ENCODE results near the gene USP53.
"Not testable (repeated sequence)": the region's sequence is repeated elsewhere in the genome, so short reads cannot be mapped to it uniquely, and the experiment has no call there.

The USP53 gene

DNA sequence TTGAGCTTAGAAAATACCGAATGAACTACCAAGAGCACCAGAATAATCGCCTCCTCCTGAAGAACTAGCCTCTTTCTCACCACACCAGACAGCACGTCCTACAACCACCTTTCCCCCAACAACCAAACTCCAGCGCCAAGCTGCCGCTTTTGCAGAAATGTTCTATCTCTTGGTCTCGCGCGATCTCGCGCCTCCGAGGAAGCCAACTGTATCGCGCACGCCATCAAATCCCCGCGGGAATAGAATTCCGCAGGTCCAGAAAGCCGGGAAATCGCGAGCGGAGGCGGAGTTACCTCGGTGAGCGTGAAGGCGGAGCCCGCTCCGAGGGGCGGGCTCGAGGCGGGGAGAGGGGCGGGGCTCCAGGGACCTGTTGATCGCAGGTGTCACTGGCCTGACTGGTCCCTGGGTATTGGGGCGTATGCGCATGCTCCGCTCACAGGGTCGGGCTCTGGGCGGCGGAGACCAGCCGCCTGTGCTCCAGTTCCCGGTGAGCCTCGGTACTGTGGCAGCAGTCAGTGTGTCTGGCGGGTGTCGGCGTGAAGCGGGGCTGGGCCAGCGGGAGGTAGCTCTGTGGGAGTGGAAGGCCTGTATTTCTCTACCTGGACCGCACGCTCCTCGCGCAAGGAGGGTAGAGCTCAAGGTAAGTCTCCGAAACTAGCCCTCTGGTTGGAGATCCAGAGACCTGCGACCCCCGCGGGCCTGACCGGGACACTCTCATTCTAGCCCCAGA lies at the start of gene USP53:
TSS of gene USP53 (plus strand) at position 480 of the 730 bp plus-strand sequence. CDS start 27,047 bp downstream, outside the sequence.
- DNase-seq = peak; percentile 99

DNA sequence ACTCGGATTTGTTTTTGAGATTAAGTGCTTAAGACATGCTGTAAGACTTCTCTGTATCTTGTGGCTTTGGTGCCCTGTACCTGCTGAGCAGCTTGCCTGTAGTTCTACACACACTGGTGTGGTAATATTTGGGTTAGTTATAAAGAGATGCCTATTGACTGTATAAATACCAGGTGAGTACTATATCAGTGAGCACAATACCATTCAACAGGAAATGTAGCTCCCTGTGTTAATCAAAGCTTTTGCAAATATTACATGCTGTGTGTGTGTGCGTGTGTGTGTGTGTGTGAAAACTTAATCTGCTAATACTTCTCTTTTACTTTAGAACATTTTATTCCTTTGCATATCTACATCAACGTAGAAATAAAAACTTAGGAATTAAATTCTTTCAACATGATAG lies 46.7 kb upstream of the USP53 start:
- DNase-seq = no peak

DNA sequence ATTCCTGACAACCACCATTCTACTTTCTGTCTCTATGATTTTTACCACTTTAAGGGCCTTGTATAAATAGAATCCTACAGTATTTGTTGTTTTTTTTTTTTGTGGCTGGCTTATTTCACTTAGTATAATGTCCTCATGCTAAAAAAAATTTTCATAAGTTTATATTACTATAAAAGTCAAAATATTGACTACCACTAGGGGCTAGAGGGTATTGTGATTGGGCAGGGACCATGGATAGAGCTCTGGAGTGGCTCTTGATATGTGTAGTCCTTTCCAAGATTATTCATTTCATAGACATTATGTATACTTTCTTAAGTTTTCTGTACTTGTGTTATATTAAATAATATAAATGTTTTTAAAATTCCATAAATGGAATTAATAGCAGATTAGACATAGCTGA lies 42.3 kb upstream of the USP53 start:
- DNase-seq = no peak

DNA sequence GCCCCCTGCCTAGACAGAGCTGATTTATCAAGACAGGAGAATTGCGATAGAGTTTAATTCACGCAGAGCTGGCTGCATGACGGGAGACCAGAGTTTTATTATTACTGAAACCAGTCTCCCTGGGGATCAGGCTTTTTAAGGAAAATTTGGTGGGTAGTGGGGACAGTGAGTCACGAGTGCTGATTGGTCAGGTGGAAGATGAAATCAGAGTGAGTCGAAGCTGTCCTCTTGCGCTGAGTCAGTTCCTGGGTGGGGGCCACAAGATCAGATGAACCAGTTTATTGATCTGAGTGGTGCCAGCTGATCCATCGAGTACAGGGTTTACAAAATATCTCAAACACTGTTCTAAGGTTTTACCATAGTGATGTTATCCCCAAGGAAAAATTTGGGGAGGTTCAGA lies 40.3 kb upstream of the USP53 start:
- DNase-seq = no peak

DNA sequence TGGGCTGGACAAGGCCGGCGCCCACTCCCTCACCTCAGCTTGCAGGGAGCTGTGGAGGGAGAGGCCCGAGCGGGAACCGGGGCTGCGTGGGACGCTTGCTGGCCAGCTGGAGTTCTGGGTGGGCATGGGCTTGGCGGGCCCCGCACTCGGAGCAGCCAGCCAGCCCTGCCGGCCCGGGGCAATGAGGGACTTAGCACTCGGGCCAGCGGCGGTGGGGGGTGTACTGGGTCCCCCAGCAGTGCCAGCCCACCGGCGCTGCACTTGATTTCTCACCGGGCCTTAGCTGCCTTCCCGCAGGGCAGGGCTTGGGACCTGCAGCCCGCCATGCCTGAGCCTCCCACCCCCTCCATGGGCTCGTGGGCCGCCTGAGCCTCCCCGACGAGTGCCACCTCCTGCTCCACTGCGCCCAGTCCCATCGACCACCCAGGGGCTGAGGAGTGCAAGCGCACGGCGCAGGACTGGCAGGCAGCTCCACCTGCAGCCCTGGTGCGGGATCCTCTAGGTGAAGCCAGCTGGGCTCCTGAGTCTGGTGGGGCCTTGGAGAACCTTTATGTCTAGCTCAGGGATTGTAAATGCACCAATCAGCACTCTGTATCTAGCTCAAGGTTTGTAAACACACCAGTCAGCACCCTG lies 38.7 kb upstream of the USP53 start:
- not testable (repeated sequence) for DNase-seq

DNA sequence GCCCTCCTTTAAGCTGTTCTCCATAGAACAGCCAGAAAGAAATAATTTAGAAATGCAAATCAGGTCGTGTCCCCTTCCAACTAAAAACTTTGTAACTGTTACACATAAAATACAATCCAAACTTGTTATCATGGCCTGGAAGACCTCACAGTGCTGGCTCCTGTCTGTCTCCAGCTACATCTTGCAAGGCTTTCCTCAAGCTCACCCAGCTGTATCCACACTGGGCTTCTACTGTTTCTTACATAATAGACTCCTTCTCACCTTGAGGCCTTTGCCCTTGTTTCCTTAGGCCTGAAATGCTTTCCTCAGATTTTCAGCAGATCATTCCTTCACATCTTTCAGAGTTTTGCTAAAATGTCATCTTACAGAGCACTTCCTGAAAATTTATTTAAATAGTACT lies 33.5 kb upstream of the USP53 start:
- no peak for DNase-seq

DNA sequence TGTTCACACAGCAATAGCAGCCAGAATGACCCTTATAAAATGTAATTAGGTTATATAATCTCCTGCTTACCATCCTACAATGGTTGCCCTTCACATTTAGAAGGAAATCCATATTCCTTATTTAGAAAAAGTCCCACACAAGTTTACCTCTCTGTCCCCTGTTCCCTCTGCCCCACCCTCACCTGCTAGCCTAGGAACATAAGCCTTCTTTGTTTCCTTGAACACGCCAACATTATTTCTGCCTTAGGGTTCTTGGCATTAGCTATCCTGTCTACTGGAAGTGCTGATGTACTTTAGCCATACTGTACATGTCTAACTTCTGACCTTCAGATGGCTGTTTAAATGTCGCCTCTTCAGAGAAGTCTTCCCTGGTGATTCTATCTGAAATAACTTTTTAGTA lies 28.4 kb upstream of the USP53 start:
- no peak for DNase-seq

DNA sequence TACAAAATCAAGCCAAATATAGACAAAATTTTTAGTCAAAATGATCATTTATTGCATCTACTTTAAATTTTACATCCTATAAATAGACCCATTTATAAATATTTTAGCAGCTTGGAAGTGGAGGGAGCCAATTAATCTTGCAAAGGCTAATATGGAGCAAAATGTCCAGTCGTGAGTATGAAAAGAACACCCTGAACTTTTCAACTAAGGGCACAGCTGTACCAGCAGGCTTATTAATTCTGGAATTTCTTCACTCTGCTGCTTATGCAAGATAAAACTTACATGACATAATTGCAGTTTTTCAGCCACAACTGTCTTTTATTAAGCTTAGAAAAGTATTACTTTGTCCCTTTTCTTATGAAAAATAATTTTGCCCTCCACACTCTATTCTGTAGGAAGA lies 22.9 kb upstream of the USP53 start:
- no peak for DNase-seq

DNA sequence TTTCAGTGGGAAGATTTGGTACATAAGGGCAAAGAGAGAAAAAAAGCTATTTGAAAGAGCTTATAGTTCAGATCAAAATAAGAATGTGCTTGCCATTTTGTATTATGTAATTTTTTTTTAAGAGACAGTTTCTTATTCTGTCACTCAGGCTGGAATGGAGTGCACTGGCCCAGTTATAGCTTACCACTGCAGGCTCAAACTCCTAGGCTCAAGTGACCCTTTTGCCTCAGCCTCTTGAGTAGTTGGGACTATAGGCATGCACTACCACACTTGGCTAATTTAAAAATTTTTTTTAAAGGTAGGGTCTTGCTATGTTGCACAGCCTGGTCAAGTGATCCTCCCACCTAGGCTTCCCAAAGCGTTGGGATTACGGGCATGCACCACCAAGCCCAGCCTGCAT lies 22.2 kb upstream of the USP53 start:
- no peak for DNase-seq

DNA sequence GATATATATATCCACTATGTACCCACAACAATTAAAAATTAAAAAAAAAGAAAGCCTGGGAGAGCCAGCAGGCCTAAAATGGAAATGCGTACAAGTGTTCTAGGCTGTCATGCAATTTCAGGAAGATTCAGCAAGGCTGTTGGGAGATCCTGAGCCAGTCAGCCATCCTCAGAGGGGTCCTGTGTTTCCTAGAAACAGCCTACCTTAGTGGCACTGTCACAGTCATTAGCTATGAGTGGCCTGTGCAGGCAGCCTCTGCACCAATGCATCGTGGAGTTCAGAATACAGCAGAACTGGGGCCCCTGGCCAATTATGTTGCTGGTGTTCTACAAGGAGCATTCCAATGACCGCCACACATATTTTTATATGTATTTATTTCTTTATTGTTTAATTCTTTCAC lies 21.0 kb upstream of the USP53 start:
- no peak for DNase-seq

DNA sequence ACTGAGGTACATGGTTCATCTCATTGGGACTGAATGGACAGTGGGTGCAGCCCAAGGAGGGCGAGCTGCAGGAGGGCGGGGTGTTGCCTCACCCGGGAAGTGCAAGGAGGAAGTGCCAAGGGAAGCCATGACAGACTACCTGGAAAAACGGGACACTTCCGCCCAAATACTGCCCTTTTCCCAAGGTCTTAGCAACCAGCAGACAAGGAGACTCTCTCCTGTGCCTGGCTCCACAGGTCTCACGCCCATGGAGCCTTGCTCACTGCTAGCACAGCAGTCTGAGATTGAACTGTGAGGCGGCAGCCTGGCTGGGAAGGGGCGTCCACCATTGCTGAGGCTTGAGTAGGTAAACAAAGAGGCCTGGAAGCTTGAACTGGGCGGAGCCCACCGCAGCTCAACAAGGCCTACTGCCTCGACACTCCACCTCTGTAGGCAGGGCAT lies 14.7 kb upstream of the USP53 start:
- DNase-seq = no peak

DNA sequence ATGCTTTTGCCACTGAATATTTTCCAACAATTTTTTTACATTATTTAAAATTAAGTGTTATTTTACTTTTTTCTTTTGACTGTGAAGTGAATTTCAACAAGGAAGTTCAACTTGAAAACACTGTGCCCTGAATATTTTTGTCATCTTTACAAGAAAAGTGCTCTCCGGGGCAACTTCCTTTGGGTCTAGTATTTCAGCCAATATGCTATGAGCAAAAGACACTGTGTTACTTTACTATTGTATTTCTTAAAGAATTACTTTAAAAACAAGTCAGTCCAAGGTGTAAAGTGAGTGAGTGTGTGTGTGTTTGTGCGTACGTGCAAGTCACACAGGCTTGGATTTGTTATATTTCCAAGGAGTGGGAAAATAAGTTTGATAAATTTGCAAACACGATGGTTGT lies 7.6 kb upstream of the USP53 start:
- no peak for DNase-seq

DNA sequence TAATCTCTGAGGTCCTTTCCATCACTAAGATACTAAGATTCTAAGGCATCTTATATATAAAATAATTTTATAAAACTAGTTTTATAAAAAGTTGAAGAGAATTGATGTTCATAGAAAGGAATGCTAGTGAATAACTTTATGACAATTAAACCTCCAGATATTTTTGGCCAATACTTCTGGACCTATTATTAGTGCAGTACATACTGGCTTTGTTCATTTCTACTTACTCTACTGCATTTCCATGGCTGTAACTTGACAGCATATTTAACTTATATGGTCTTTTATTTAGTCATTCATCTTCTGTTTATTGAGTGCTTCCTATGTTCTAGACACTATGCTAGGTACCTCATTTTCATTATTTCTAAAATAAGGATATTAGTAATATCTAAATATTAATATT lies 6.8 kb upstream of the USP53 start:
- DNase-seq = no peak

DNA sequence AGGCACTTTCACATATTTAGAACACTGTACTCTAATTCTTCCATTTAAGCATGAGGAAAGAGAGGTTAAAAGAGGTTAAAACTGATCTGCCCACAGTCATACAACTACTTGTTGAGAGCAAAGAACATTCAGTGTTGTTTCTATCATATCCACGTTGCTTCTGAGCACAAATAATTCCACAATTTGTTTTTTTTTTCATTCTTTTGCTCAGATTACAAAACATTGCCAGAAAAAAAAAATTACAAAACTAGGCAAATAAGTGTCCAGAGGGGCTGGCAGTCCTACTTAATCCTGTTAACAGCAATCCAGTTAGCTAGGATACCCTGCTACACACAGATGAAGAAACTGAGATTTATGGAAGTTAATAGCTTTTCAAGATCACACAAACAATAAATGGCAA lies 6.3 kb upstream of the USP53 start:
- no peak for DNase-seq

DNA sequence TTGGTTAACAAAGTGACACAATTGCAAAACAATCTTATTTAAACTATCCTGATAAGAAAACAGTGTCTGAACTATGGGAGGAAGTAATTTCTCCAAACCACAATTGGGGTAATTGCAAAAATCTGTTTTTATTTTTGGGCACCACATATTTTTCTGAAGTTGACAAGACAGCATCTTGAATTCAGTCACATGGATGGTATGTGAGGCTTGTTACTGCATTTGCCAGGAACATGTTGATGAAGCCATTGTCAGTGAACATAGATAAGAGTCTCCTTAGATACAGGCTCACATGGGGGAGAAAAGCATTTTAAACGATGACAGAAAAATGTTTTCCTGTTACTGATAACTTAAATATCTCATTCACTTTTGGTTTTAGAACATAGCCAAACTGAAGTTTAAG lies 5.5 kb upstream of the USP53 start:
- DNase-seq = no peak

DNA sequence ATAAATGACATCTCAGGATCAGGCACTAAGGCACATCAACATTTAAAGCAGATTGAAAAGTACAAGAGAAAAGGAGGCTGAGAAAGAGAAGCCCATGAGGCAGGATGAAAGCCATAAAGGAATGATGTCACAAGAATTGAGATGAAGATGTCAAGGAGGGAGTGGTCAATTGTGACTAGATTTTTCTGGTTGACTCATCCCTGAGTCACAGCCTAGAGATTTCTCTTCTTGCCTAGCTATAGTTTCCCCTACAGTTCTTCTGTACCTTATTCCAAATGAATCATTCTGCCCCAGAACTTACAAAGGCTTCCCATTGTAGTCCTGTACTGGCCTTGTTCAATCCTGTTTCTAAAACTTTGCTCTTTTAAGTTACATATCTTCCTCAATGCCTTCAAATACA lies 3.4 kb upstream of the USP53 start:
- DNase-seq = peak; percentile 92

DNA sequence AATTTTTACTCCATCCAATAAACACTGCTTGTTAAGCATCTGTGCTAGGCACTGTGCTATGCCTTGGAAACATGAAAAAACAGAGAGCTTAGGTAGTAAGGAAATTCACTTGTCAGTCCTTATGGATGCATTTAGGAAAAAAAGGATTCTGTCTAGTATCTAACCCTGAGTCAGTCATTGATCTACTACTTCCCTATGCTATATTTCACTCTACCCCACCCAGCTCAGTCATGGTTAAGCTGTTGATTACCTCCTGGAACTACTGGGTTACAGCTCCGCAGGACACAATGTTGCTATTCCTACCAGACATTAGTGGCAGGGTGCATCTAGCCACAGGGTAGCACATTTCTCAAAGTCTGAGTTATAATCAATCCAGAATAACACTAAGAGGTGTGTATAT lies 2.9 kb upstream of the USP53 start:
- DNase-seq = no peak

DNA sequence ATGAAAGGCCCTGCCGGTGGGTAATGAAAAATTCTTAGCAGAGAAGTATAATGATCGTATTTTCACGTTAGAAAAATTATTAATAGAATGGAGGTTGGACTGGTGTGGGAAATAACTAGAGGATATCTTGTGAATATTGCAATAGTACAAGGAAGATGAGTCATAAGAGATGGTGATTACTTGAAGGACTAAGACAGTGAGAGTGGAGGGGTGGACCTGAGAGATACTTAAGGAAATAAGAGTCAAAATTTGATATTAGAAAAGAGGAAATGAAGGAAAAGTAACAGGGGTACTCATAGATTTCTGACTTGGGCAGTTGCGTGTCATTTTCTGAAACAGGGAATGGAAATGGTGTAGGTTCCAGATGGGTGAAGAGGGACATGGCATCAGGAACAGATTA lies 1.7 kb upstream of the USP53 start:
- DNase-seq = no peak

DNA sequence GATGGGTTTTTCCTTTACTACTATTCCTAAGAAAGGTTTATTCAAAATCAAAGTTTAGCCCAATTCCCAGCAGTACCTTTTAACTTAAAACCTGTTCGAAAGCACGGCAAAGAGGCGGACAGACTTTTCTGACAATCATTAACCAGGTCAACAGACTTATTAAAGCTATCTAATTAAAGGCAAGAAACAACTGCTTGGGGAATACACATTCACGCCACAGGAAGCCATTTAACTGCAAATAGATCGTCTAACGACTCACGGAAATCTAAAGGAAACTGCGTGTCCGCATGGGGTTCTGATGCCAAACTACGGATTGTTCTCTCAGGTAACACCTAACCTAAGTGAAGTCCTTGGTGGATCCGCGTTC lies 663 bp upstream of the USP53 start:
- DNase-seq = peak; percentile 89

DNA sequence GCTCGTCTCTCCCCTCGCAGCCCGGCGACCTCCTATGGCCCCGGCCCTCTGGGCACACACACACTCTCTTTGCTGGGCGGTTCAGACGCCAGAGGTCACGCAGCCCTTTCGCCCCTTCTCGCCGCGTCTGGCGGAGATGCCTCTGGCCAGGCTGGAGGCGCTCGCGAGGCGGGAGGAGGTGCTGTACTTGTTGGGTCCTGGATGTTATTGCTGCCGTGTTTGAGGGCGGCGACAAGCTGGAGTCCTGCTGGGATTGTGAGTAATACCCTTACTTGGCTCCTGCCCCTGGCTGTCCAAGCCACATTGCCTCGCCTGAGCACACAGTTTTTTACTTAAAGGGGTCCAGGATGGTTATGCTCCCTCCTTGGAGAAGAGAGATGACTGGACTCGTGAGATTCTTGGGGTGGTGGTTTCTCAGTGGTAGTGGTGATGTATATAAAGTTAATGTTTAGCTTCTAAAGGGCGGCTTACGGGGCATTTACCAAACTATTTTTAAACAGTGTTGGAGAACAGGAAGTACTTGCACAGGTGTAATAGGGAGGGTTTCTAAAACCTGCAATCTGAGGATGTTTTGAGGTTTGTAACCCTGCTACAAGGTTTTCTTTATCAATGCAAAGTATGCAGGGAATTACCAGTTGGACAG lies 572 bp downstream of the USP53 start:
- DNase-seq = peak; percentile 85

DNA sequence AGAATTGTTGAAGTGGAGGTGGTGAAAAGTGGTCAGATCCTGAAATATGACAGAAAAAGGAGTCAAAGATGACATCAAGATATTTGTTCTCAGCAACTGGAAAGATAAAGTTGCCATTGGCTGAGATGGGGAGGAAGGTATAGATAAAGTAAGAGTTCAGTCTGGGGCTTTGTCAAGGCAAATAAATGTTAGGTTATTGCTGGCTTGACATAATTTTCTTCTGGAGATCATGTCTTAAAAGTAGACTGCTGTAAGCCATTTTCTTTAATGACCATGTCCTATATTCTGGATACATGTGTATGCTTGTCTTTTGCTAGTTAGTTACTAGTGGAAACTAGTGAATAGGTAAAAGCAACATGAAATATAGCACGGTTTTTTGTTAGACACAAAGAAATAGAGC lies 5.6 kb downstream of the USP53 start:
- DNase-seq = no peak

DNA sequence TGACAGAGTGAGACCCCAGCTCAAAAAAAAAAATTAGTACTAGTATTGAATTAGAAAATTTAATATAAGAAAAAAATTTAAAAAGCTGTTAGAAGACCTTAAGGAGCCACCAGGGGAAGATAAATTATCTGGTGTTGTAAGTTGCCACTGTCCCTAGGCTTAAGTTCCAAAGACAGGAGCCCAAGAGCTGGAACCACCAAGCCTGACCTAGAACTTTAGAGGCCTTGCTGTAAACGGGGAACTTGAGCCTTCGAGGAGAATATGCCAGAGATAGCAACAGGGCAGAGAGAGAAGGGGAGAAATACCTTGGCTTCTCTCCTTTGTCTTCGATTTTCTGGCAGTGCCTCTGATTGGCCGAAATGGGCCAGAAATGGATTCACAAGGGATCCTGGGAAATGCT lies 8.9 kb downstream of the USP53 start:
- no peak for DNase-seq

DNA sequence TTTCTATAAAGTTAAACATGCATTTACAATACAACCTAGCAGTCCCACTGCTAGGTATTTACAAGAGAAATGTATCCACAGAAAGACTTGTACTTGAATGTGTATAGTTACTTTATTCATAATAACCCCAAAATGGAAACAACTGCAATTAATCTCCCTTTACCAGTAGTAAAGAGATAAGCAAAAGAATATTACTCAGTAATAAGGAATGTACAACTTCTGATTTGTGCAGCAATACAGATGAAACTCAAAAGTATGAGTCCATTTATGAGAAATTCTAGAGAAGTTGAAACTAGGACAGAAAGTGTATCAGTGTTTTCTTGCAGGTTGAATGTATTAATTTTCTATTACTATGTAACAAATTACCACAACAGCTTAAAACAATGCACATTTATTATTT lies 15.2 kb downstream of the USP53 start:
- no peak for DNase-seq

DNA sequence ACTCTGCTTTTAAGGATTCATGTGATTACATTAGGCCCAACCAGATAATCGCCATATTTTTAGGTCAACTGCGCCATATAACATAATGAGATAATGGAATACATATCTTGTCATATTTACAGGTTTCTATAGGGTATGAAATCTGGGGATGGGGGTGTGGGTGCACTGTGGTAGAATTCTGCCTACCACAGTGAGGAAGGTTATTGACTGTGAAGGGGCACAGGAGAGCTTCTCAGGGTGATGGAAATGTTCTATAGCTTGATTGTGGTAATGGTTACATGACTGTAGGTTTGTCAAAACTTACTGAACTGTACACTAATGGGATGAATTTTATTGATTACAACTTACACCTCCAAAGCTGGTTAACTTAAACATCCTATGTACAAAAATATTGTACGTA lies 15.9 kb downstream of the USP53 start:
- DNase-seq = no peak

All from kidney glomerular epithelial cell (primary cell).